GM21528 (cell line): ENCODE results near the gene RBM27.
"Not testable (repeated sequence)": the region's sequence is repeated elsewhere in the genome, so short reads cannot be mapped to it uniquely, and the experiment has no call there.

Source experiments
- ATAC-seq: cut with Tn5 transposase; IDR thresholded peaks from one replicate; pipeline ENCODE4 v1.9.1; 2021; ENCODE audit warnings: mild to moderate bottlenecking, moderate library complexity; ENCODE audit not compliant: unreplicated experiment, low FRiP score

RBM27 gene

DNA sequence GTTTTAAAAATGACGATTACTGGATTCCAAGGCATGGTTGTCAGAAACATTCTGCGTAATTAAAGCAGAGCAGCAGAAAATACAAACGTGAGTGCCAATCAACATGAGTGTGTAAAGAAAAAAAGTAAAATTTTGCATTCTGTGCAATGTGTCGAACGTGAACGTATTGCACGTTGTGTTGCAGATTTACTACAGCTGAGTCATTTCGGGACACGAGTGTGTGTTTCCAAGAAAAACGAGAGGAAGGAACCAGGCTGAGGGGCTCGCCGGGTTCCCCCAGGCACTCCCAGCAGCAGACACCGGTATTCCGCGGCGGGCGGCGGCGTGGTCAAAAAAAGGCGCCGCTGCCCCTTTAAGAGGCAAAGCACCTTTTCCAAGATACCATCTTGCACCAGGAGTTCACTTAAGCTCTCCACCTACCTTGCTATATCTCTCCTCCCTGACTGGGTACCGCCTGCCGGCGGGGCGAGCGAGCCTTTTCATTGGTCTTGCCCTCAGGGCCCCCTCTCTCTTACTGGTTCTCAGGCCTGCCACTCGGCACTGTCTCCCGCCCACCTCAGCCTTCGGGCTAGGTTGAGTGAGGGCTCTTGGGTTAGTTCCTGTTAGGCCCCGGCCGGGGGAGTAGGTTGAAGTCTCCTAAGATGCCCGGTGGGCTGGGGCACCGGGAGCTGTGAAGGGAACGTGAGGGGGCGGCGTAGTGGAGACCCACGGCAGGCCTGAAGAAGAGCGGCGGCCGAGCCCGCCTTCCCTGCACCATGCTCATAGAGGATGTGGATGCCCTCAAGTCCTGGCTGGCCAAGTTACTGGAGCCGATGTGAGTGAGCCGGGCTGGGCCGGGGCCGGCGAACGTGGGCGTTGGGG, at the start of gene RBM27:
Gene RBM27 (plus strand): TSS at position 595 of the 861 bp plus-strand sequence. CDS start 161 bp downstream, at position 756.
- peak; percentile 100 for ATAC-seq

- ATAC-seq = no peak
Measured at GRCh38 chr5:146158255-146158654, 45.1 kb upstream of the RBM27 start.

- no peak for ATAC-seq
Measured at GRCh38 chr5:146164382-146164781, 39.0 kb upstream of the RBM27 start.

DNA sequence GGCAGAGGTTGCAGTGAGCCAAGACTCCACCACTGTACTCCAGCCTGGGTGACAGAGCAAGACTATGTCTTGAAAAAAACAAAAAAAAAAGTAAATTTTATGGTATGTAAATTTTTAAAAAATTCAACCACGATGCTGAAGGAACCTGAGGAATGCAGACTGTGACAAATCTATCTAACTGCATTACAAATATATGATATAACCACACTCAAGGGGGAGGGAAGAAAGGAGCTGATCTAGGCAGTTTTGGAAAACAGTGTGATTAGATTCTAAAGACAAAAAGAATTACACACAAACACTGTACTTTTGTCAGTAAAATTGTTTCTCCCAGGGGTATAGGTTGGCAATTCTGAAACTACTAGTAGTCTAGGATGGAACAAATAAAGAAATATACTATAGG, 37.9 kb upstream of the RBM27 start:
- ATAC-seq = no peak

DNA sequence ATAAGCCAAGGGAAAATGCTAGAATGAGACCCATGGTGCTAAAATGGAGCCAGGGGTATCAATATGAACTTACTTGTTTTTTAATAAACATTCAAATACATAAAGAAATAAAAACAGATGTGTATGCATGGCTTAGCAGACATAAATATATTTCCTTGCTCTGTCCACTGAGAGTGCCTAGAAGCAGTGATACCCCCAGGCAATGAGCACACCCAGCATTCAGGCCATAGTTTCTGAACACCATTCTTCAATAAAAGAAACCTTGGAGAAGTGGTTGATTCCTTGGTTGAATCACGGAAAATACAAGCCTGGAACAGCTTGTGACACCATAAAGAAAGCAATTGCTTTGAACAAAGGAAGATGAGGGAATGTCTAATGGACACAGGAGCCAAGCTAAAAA, 37.5 kb upstream of the RBM27 start:
- no peak for ATAC-seq

DNA sequence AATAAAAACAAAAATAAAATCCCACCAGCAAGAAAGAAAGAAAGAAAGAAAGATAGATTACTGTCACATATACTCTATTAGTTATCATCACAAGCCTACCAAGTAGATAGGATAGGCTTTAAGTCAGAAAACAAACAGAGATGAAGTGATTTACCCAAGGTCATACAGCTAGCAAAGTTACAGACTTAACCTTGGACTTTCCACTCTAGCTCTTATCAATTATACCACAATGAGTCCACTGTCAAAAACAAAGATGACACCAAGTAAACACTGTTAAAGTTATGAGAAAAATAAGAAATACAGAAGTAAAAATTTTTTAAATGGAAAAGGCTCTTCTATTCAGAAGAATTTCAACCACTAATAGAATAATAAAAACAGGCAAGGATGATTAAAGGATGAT, 34.3 kb upstream of the RBM27 start:
- ATAC-seq = no peak

DNA sequence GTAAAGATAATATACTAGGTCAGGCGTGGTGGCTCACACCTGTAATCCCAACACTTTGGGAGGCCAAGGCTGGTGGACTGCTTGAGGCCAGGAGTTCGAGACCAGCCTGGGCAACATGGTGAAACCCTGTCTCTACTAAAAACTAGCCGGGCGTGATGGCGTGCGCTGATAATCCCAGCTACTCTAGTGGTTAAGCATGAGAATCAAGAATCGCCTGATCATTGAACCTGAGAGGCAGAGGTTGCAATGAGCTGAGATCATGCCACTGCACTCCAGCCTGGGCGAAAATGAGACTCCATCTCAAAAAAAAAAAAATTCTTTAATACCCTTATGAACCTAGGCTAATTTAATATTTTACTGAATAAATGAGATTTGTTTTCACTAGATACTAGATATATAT, 30.4 kb upstream of the RBM27 start:
- ATAC-seq = peak; percentile 48

- ATAC-seq = peak; percentile 98
Measured at GRCh38 chr5:146173597-146173996, 29.8 kb upstream of the RBM27 start.

GRCh38 chr5:146176805-146177204, 26.6 kb upstream of the RBM27 start:
- ATAC-seq = no peak

DNA sequence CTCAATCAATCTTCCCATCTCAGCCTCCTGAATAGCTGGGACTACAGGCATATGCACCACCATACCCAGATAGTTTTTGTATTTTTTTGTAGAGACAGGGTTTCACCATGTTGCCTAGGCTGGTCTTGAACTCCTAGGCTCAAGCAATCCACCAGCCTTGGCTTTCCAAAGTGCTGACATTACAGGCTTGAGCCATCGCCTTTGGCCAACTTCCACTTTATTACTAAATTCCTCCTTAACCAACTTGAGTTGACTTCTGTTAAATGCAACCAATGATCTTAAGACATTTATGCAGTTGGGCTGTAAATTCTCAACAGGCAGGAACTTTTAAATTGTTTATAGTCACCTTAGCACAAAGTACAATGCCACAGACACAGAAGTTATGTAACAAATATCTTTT, 23.7 kb upstream of the RBM27 start:
- no peak for ATAC-seq

- not testable (repeated sequence) for ATAC-seq
Measured at GRCh38 chr5:146183403-146183802, 20.0 kb upstream of the RBM27 start.

DNA sequence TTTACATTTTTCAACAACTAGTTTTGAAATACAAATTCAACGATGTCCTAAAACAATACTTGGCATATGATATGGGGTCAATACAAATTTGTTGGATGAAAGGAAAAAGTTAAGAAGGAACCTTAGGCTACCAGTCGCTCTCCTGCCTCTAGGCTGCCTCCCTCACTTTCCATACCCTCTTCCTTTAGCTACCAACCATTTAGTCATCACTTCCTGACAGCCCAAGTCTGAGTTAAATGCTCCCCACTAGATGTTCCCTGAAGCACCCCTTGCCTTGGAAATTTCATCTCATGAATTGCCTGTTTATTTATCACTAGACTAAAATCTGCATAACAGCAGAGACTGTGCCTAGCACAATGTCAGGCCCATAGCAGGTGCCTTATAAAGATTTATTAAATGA, 18.2 kb upstream of the RBM27 start:
- no peak for ATAC-seq

DNA sequence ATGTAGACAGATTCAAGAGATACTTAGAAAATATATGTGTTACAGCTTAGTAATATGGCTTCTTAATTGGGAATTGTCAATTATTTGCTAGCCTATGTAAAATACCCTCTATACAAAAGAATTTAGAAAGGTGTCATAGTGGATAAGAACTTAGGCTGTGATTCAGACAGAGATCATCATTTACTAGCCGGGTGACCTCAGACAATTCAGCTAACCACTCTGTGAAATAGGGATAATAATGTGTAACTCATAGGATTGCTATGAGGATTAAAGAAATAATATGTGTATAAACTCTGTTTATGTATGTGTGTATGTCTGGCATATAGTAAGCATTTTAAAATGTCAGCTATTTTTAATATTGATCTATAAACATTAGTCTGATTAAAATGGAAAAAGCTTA, 15.0 kb upstream of the RBM27 start:
- no peak for ATAC-seq

- no peak for ATAC-seq
Measured at GRCh38 chr5:146192571-146193043, 10.8 kb upstream of the RBM27 start.

DNA sequence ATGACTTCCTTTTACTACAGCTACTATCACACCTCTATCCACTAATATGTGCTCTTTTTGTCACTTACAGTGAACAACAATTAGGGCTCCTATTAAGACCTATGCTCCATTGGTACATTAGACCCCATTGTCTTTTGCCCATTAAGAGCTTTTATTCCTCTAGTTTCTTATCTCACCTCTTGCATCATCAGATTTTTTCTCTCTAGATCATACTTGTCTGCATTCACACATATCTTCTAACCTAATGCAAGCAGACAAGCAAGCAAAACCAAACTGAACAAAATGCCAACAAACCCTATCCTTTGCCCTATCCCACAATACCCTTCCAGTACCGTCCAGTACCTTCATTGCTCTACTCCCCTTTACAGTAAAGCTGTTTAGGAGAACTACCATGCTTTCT, 10.1 kb upstream of the RBM27 start:
- ATAC-seq = no peak

GRCh38 chr5:146194997-146195396, 8.4 kb upstream of the RBM27 start:
- ATAC-seq = not testable (repeated sequence)

DNA sequence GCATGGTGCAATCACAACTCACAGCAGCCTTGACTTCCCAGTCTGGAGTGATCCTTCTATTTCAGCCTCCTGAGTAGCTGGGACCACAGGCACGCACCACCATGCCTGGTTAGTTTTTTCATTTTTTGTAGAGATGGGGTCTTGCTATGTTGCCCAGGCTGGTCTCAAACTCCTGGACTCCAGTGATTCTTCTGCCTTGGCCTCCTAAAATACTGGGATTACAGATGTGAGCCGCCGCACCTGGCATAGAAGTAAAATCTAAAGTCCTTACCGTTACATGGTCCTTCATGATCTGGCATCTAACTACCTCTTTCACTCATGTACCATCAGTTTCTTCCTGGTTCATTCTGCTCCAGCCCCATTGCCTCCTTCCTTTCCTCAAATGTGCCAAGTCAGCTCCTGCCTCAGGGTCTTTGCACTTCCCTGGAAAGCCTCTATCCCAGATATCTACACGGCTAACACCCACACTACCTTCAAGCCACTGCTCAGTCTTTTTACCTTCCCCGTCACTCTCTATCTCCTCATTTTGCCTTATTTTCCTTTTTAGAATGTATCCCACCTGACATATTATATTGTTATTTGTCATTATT, 6.9 kb upstream of the RBM27 start:
- ATAC-seq = no peak

GRCh38 chr5:146199176-146199815, 4.1 kb upstream of the RBM27 start:
- no peak for ATAC-seq

GRCh38 chr5:146201795-146202194, 1.6 kb upstream of the RBM27 start:
- not testable (repeated sequence) for ATAC-seq

- peak; percentile 14 for ATAC-seq
Measured at GRCh38 chr5:146203872-146204192, 427 bp downstream of the RBM27 start.

- ATAC-seq = no peak
Measured at GRCh38 chr5:146205499-146206202, 2.2 kb downstream of the RBM27 start.
